ENCODE measurements around the gene COPA. TPM values are rescaled to one million over a fixed set of nuclear protein-coding genes. Genes with fewer than 3 reads are reported as not detected.
"Not testable (repeated sequence)": the region's sequence is repeated elsewhere in the genome, so short reads cannot be mapped to it uniquely, and the experiment has no call there.

The COPA gene
- 100 to 1,000 TPM in 4 of 5 donors, 10 to 100 TPM in 1; 64.8 to 243 (median 124) TPM for total RNA-seq
- polyA plus RNA-seq: 10 to 100 TPM; 42.4 to 57.0 (median 49.2) TPM
- long read RNA-seq, donor 1, full-length matches to known transcripts: 6 of 106 reads
- long read RNA-seq, donor 1, partial matches to known transcripts: 91 of 106 reads
- long read RNA-seq, donor 1, other reads (novel, unspliced or antisense): 9 of 106 reads
- long read RNA-seq, donor 2, full-length matches to known transcripts: 7 of 66 reads
- long read RNA-seq, donor 2, partial matches to known transcripts: 59 of 66 reads
- long read RNA-seq, donor 2, other reads (novel, unspliced or antisense): 0 of 66 reads
- long read RNA-seq, donor 3, full-length matches to known transcripts: 5 of 5 reads
- long read RNA-seq, donor 3, partial matches to known transcripts: 0 of 5 reads
- long read RNA-seq, donor 3, other reads (novel, unspliced or antisense): 0 of 5 reads
- long read RNA-seq, donor 4, full-length matches to known transcripts: 2 of 2 reads
- long read RNA-seq, donor 4, partial matches to known transcripts: 0 of 2 reads
- long read RNA-seq, donor 4, other reads (novel, unspliced or antisense): 0 of 2 reads
- long read RNA-seq, donor 5, full-length matches to known transcripts: 5 of 120 reads
- long read RNA-seq, donor 5, partial matches to known transcripts: 107 of 120 reads
- long read RNA-seq, donor 5, other reads (novel, unspliced or antisense): 8 of 120 reads
- long read RNA-seq, donor 6: 0 reads
- long read RNA-seq, donor 7, full-length matches to known transcripts: 7 of 18 reads
- long read RNA-seq, donor 7, partial matches to known transcripts: 11 of 18 reads
- long read RNA-seq, donor 7, other reads (novel, unspliced or antisense): 0 of 18 reads
- long read RNA-seq, donor 8, full-length matches to known transcripts: 6 of 43 reads
- long read RNA-seq, donor 8, partial matches to known transcripts: 37 of 43 reads
- long read RNA-seq, donor 8, other reads (novel, unspliced or antisense): 0 of 43 reads
- long read RNA-seq, donor 9, full-length matches to known transcripts: 1 of 20 reads
- long read RNA-seq, donor 9, partial matches to known transcripts: 19 of 20 reads
- long read RNA-seq, donor 9, other reads (novel, unspliced or antisense): 0 of 20 reads
- long read RNA-seq, donor 10, full-length matches to known transcripts: 5 of 5 reads
- long read RNA-seq, donor 10, partial matches to known transcripts: 0 of 5 reads
- long read RNA-seq, donor 10, other reads (novel, unspliced or antisense): 0 of 5 reads

GRCh38 chr1:160342953-160343869, at the start of gene COPA, which contains the start of gene NCSTN:
COPA (minus strand) TSS chr1:160343250; CDS start chr1:160343170, 80 bp downstream.
NCSTN (plus strand) TSS chr1:160343383; CDS start chr1:160343397, 14 bp downstream.
- Histone ChIP-seq H3K9me3 (no peaks in the 10 kb centered on the region), H3K4me1 (peaks cover 14 to 82% (median 31%) of the 10 kb centered on the region in 4 donors), H3K27ac (peak within 1 kb of the TSS; percentile 82 to 94 (median 93)), H3K27me3 (no peaks in the 10 kb centered on the region), H3K36me3 (peaks cover 16 to 55% (median 50%) of the 10 kb centered on the region in 4 donors), H3K4me3 (peak within 1 kb of the TSS; percentile 75 to 91 (median 85))
- WGBS, 5 donors: 0 to 1% (median 0%) methylated on average over 54 to 58 of the region's 58 CpGs
- DNase-seq: peak; percentile 92 to 98
- intact Hi-C loops (cut with DNase I; ENCODE audit: low total_unique reads): no loop called here
- peak in 2 of 4 donors; percentile 88 to 91 for TF ChIP-seq POLR2A (IDR thresholded peaks at IDR 0.05)
- TF ChIP-seq POLR2AphosphoS5 (IDR thresholded peaks at IDR 0.05): peak; percentile 92 to 99 (median 97)
- TF ChIP-seq CTCF (IDR thresholded peaks at IDR 0.05): peak in 1 of 7 experiments; percentile 20
- TF ChIP-seq EP300 (IDR thresholded peaks at IDR 0.05): no peak

DNA sequence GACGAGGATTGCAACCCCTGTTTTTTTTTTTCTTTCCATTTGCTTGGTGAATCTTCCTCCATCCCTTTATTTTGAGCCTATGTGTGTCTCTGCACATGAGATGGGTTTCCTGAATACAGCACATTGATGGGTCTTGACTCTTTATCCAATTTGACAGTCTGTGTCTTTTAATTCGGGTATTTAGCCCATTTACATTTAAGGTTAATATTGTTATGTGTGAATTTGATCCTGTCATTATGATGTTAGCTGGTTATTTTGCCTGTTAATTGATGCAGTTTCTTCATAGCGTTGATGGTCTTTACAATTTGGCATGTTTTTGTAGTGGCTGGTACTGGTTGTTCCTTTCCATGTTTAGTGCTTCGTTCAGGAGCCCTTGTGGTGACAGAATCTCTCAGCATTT, 45.4 kb upstream of the COPA start:
- H3K27me3 ChIP-seq; H3K36me3 ChIP-seq; DNase-seq; H3K9me3 ChIP-seq; H3K27ac ChIP-seq; intact Hi-C loops (cut with DNase I; ENCODE audit: low total_unique reads); H3K4me1 ChIP-seq; H3K4me3 ChIP-seq: not testable (repeated sequence)
- WGBS, 5 donors: 50 to 77% (median 75%) methylated on average over 2 to 4 of the region's 4 CpGs

DNA sequence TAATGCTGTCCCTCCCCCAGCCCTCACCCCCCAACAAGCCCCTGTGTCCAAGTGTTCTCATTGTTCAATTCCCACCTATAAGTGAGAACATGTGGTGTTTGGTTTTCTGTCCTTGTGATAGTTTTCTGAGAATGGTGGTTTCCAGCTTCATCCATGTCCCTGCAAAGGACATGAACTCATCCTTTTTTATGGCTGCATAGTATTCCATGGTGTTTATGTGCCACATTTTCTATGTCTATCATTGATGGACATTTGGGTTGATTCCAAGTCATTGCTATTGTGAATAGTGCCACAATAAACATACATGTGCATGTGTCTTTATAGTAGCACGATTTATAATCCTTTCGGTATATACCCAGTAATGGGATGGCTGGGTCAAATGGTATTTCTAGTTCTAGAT, 41.8 kb upstream of the COPA start:
- H3K9me3 ChIP-seq: not testable (repeated sequence)

GRCh38 chr1:160377585-160378206, 34.6 kb upstream of the COPA start:
- Histone ChIP-seq H3K9me3 (no peaks in the 10 kb centered on the region), H3K27ac (no peak overlapping the region), H3K36me3 (no peaks in the 10 kb centered on the region), H3K4me1 (peaks cover 4 to 24% (median 10%) of the 10 kb centered on the region in 4 donors), H3K27me3 (peaks cover 0 to 21% (median 0%) of the 10 kb centered on the region in 3 donors), H3K4me3 (no peak overlapping the region)
- WGBS, 5 donors: 64 to 76% (median 72%) methylated on average over 7 of the region's 7 CpGs
- TF ChIP-seq EP300 (IDR thresholded peaks at IDR 0.05) (no peak), CTCF (IDR thresholded peaks at IDR 0.05) (no peak), POLR2A (IDR thresholded peaks at IDR 0.05) (no peak), POLR2AphosphoS5 (IDR thresholded peaks at IDR 0.05) (no peak)
- intact Hi-C loops (cut with DNase I; ENCODE audit: low total_unique reads): no loop called here
- no peak for DNase-seq

More for the DNA sequence above, 41.8 kb upstream of the COPA start:
- DNase-seq; H3K4me1 ChIP-seq; H3K27ac ChIP-seq; H3K27me3 ChIP-seq; H3K4me3 ChIP-seq; intact Hi-C loops (cut with DNase I; ENCODE audit: low total_unique reads); H3K36me3 ChIP-seq: not testable (repeated sequence)
- WGBS, 5 donors: 94 to 98% (median 95%) methylated on average over 2 of the region's 2 CpGs

All from stomach (tissue), 19 donors.